ENCODE measurements around the gene NSD1.
"Not testable (repeated sequence)": the region's sequence is repeated elsewhere in the genome, so short reads cannot be mapped to it uniquely, and the experiment has no call there.

Gene NSD1

GRCh38 chr5:177232761-177233160 lies 99.2 kb downstream of the NSD1 start:
- no peak for DNase-seq

GRCh38 chr5:177233206-177233605 lies 99.6 kb downstream of the NSD1 start:
- DNase-seq = no peak

GRCh38 chr5:177233802-177234201 lies 100.2 kb downstream of the NSD1 start:
- no peak for DNase-seq

GRCh38 chr5:177234841-177235240 lies 101.3 kb downstream of the NSD1 start:
- no peak for DNase-seq

GRCh38 chr5:177241768-177242167 lies 108.2 kb downstream of the NSD1 start:
- DNase-seq = no peak

GRCh38 chr5:177242304-177242703 lies 108.7 kb downstream of the NSD1 start:
- no peak for DNase-seq

- DNase-seq = no peak
Observed at GRCh38 chr5:177249761-177250537, 116.4 kb downstream of the NSD1 start.

- no peak for DNase-seq
Observed at GRCh38 chr5:177253252-177253651, 119.7 kb downstream of the NSD1 start.

- DNase-seq = no peak
Observed at GRCh38 chr5:177256296-177256695, 122.7 kb downstream of the NSD1 start.

GRCh38 chr5:177258711-177259110 lies 125.1 kb downstream of the NSD1 start:
- not testable (repeated sequence) for DNase-seq

GRCh38 chr5:177260961-177261360 lies 127.4 kb downstream of the NSD1 start:
- no peak for DNase-seq

GRCh38 chr5:177261510-177261909 lies 127.9 kb downstream of the NSD1 start:
- DNase-seq = no peak

- no peak for DNase-seq
Observed at GRCh38 chr5:177264178-177264577, 130.6 kb downstream of the NSD1 start.

GRCh38 chr5:177265395-177265794 lies 131.8 kb downstream of the NSD1 start:
- DNase-seq = no peak

GRCh38 chr5:177269232-177269895 lies 135.8 kb downstream of the NSD1 start:
- no peak for DNase-seq

GRCh38 chr5:177269976-177270375 lies 136.4 kb downstream of the NSD1 start:
- DNase-seq = no peak

GRCh38 chr5:177270653-177271052 lies 137.1 kb downstream of the NSD1 start:
- DNase-seq = no peak

GRCh38 chr5:177271113-177271512 lies 137.5 kb downstream of the NSD1 start:
- DNase-seq = no peak

- no peak for DNase-seq
Observed at GRCh38 chr5:177275883-177276282, 142.3 kb downstream of the NSD1 start.

- DNase-seq = no peak
Observed at GRCh38 chr5:177276886-177277285, 143.3 kb downstream of the NSD1 start.

- no peak for DNase-seq
Observed at GRCh38 chr5:177288191-177288590, 154.6 kb downstream of the NSD1 start.

GRCh38 chr5:177290816-177291596 lies 157.4 kb downstream of the NSD1 start:
- no peak for DNase-seq

GRCh38 chr5:177291735-177292134 lies 158.2 kb downstream of the NSD1 start:
- DNase-seq = no peak

Data from effector CD4-positive, alpha-beta T cell (primary cell).